DOHH2 (cell line): ENCODE results near the gene SETMAR.
"Not testable (repeated sequence)": the region's sequence is repeated elsewhere in the genome, so short reads cannot be mapped to it uniquely, and the experiment has no call there.

Source experiments
- H3F3A ChIP-seq: fragments of 200-600 bp; sonication (generic), shearing (Covaris generic); 2 replicates; pipeline ENCODE4 v1.6.0; 2016; ENCODE audit warnings: antibody characterized with exemption, mild to moderate bottlenecking; ENCODE audit not compliant: control insufficient read depth, insufficient read depth
- H3K27ac ChIP-seq: fragments of 200-600 bp; sonication (generic); 2 replicates; pipeline ENCODE4 v1.5.1; 2014; ENCODE audit warnings: low read depth, mild to moderate bottlenecking, low read length, moderate library complexity
- H3K27me3 ChIP-seq: fragments of 200-600 bp; sonication (generic); 2 replicates; pipeline ENCODE4 v1.6.1; 2014; ENCODE audit warnings: mild to moderate bottlenecking, low read length, mixed read lengths; ENCODE audit not compliant: control insufficient read depth
- H3K36me3 ChIP-seq: fragments of 200-600 bp; sonication (generic); 2 replicates; pipeline ENCODE4 v1.6.1; 2014; ENCODE audit warnings: mild to moderate bottlenecking, low read length, moderate library complexity, mixed read lengths; ENCODE audit not compliant: control insufficient read depth
- H3K4me1 ChIP-seq: fragments of 200-600 bp; sonication (generic); 2 replicates; pipeline ENCODE4 v1.6.1; 2014; ENCODE audit warnings: mild to moderate bottlenecking, low read length, mixed read lengths; ENCODE audit not compliant: control insufficient read depth
- H3K4me2 ChIP-seq: fragments of 200-600 bp; sonication (generic); 2 replicates; pipeline ENCODE4 v1.6.0; 2014; ENCODE audit warnings: mild to moderate bottlenecking, low read length, moderate library complexity
- H3K4me3 ChIP-seq: fragments of 200-600 bp; sonication (generic); 2 replicates; pipeline ENCODE4 v1.5.1; 2014; ENCODE audit warnings: mild to moderate bottlenecking, low read length, mixed read lengths
- H3K79me2 ChIP-seq: fragments of 200-600 bp; sonication (generic); 2 replicates; pipeline ENCODE4 v1.6.1; 2014; ENCODE audit warnings: mild to moderate bottlenecking, low read length, mixed read lengths; ENCODE audit not compliant: control insufficient read depth
- H3K9me2 ChIP-seq: fragments of 200-600 bp; sonication (generic); replicated peaks from 2 replicates; pipeline ENCODE4 v1.6.1; 2014; ENCODE audit warnings: mild to moderate bottlenecking, low read length, mixed read lengths; ENCODE audit not compliant: control insufficient read depth
- H3K9me3 ChIP-seq: fragments of 200-600 bp; sonication (generic); 2 replicates; pipeline ENCODE4 v1.6.1; 2014; ENCODE audit warnings: antibody characterized with exemption, low read length, mixed read lengths; ENCODE audit not compliant: control insufficient read depth, insufficient read depth
- H4K20me1 ChIP-seq: fragments of 200-600 bp; sonication (generic); 2 replicates; pipeline ENCODE4 v1.6.0; 2014; ENCODE audit warnings: low read depth, mild to moderate bottlenecking, antibody characterized with exemption, low read length, moderate library complexity; ENCODE audit not compliant: control insufficient read depth, insufficient read depth
- EZH2phosphoT487 ChIP-seq: fragments of 200-600 bp; sonication (generic); IDR thresholded peaks from 2 replicates; pipeline ENCODE4 v1.6.1; 2017; ENCODE audit warnings: borderline replicate concordance, mild to moderate bottlenecking, antibody characterized with exemption, low read length, moderate library complexity, mixed read lengths
- TF ChIP-seq, protein P1 (sequence below): fragments of 200-600 bp; sonication (generic); IDR thresholded peaks from one replicate; pipeline ENCODE4 v1.5.1; 2014; ENCODE audit warnings: antibody characterized with exemption, mild to moderate bottlenecking, low read depth, low read length; ENCODE audit not compliant: poor library complexity, severe bottlenecking

SETMAR gene

DNA sequence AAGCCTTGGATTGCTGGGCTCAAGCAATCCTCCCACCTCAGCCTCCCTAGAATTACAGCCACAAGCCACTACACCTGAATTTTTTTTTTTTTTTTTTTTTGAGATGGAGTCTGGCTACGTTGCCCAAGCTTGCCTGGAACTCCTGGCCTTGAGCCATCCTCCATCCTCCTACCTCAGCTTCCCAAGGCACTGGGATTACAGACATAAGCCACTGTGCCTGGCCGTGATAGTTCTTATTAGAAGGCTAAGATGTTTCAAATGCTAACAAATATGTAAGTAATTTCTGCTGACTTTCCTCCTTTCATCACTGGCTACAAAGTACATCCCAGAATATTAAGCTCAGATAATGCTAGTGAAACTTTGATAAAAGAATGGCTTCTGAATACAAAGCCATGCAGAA, 5.7 kb upstream of the SETMAR start:
- no peak overlapping the region for H3K27ac ChIP-seq
- TF ChIP-seq EZH2phosphoT487: no peak
- TF ChIP-seq, protein P1, sequence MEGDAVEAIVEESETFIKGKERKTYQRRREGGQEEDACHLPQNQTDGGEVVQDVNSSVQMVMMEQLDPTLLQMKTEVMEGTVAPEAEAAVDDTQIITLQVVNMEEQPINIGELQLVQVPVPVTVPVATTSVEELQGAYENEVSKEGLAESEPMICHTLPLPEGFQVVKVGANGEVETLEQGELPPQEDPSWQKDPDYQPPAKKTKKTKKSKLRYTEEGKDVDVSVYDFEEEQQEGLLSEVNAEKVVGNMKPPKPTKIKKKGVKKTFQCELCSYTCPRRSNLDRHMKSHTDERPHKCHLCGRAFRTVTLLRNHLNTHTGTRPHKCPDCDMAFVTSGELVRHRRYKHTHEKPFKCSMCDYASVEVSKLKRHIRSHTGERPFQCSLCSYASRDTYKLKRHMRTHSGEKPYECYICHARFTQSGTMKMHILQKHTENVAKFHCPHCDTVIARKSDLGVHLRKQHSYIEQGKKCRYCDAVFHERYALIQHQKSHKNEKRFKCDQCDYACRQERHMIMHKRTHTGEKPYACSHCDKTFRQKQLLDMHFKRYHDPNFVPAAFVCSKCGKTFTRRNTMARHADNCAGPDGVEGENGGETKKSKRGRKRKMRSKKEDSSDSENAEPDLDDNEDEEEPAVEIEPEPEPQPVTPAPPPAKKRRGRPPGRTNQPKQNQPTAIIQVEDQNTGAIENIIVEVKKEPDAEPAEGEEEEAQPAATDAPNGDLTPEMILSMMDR: no peak

DNA sequence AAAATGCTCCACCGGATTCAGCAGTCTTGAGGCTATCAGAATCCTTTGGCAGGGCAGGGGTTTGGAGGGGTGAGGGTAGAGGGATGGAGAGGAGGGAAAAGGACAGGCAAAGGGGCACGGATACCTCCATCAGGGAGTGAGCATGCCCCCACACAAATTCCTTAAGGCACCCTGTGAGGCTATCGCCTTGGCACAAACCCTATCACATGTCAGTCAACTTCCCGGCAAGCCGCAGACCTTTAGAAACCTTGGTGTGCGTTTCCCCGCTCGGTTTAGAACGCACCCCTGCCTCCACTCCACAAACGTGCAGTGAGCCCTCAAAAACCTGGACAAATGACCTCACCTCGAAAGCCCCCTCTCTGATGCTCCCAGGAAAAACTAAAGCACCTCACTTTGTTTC, 422 bp upstream of the SETMAR start:
- H4K20me1 ChIP-seq: no peaks in the 10 kb centered on the region
- H3K4me1 ChIP-seq: peaks cover 21% of the 10 kb centered on the region
- H3K27ac ChIP-seq: no peak overlapping the region; the same call in 1 of the 2 replicates
- peaks cover 12% of the 10 kb centered on the region for H3K36me3 ChIP-seq
- peaks cover 4% of the 10 kb centered on the region; the same call in 1 of the 2 replicates for H3K9me3 ChIP-seq
- H3K4me2 ChIP-seq: peak overlapping the region; percentile 98
- H3K27me3 ChIP-seq: peaks cover 6% of the 10 kb centered on the region; the same call in 1 of the 2 replicates
- H3K79me2 ChIP-seq: peaks cover 37% of the 10 kb centered on the region
- TF ChIP-seq, protein P1: no peak
- TF ChIP-seq EZH2phosphoT487: no peak
- H3K4me3 ChIP-seq: peak overlapping the region; percentile 100
- no peaks in the 10 kb centered on the region for H3K9me2 ChIP-seq
- H3F3A ChIP-seq: no peaks in the 10 kb centered on the region

More for the DNA sequence above, 5.7 kb upstream of the SETMAR start:
- Histone ChIP-seq H3K9me2 (no peaks in the 10 kb centered on the region), H3K27me3 (peaks cover 8% of the 10 kb centered on the region; the same call in 1 of the 2 replicates), H3K79me2 (no peaks in the 10 kb centered on the region), H3F3A (no peaks in the 10 kb centered on the region), H3K36me3 (no peaks in the 10 kb centered on the region), H4K20me1 (no peaks in the 10 kb centered on the region), H3K4me1 (no peaks in the 10 kb centered on the region; the same call in 1 of the 2 replicates), H3K4me3 (no peak overlapping the region), H3K9me3 (no peaks in the 10 kb centered on the region; the same call in 1 of the 2 replicates), H3K4me2 (no peak overlapping the region)

DNA sequence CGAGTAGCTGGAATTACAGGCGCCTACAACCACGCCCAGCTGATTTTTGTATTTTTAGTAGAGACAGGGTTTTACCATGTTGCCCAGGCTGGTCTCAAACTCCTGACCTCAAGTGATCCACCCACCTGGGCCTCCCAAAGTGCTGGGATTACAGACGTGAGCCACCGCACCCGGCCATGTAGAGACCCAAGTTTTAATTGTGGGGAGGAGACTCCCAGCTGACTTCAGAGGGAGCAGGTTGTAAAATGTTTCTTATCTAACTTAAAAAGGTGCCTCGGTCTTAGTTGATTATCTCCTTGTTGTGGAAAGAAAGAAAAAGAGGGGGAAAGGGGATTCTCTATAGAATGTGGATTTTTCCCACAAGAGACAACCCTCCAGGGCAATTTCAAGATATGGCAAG, 2.0 kb downstream of the SETMAR start:
- H3K4me1 ChIP-seq: peaks cover 21% of the 10 kb centered on the region
- H3K4me3 ChIP-seq: peak overlapping the region; percentile 100; the same call in 1 of the 2 replicates
- H3F3A ChIP-seq, H3K9me2 ChIP-seq, H3K27me3 ChIP-seq, H3K9me3 ChIP-seq, H4K20me1 ChIP-seq, H3K27ac ChIP-seq: not testable (repeated sequence)
- peak overlapping the region; percentile 98 for H3K4me2 ChIP-seq
- peaks cover 43% of the 10 kb centered on the region for H3K79me2 ChIP-seq
- peaks cover 22% of the 10 kb centered on the region for H3K36me3 ChIP-seq

DNA sequence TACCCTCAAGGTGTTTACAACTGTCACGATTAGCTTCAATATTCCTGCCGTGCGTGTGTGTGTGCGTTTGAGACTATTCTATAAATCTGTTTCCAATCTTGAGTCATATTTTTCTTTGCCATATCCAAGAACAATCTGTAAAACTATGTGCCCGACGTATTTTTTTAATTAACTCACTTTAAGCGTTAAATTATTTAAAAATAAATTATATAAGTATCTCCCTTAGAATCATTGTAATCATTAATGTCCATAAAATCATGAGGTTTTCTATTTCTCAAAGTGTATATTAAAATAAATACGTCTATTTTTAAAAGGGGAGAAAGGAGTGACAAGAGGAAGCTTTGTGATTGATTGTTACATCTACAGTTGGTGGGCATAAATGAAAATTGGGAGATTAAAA, 2.9 kb downstream of the SETMAR start:
- H3K27me3 ChIP-seq: no peaks in the 10 kb centered on the region
- no peak overlapping the region; the same call in 1 of the 2 replicates for H3K4me2 ChIP-seq
- H3F3A ChIP-seq: no peaks in the 10 kb centered on the region
- H3K36me3 ChIP-seq: peaks cover 22% of the 10 kb centered on the region
- H4K20me1 ChIP-seq: no peaks in the 10 kb centered on the region
- no peak overlapping the region for H3K27ac ChIP-seq
- H3K79me2 ChIP-seq: peaks cover 43% of the 10 kb centered on the region
- H3K9me2 ChIP-seq: no peaks in the 10 kb centered on the region
- no peak overlapping the region for H3K4me3 ChIP-seq
- peaks cover 4% of the 10 kb centered on the region; the same call in 1 of the 2 replicates for H3K9me3 ChIP-seq
- H3K4me1 ChIP-seq: peaks cover 21% of the 10 kb centered on the region
- TF ChIP-seq EZH2phosphoT487: no peak
- TF ChIP-seq, protein P1: no peak
